Right ventricle myocardium inferior (tissue), 1 donor: ENCODE results near the gene PPP2R5E. TPM values are rescaled to one million over a fixed set of nuclear protein-coding genes. Genes with fewer than 3 reads are reported as not detected.
"Not testable (repeated sequence)": the region's sequence is repeated elsewhere in the genome, so short reads cannot be mapped to it uniquely, and the experiment has no call there.

Source experiments
- ATAC-seq: fragments of 200-7000 bp; cut with Tn5 transposase; one replicate; pipeline ENCODE4 v1.9.1; 2020; ENCODE audit warnings: mild to moderate bottlenecking, moderate library complexity
- DNase-seq: peaks from one replicate; pipeline ENCODE4 v3.0.0; 2021; ENCODE audit errors: missing footprints
- intact Hi-C: fragments of 100-400 bp; cut with DNase I; formaldehyde crosslinking; loops from one replicate; pipeline ENCODE4 v1.11.0; 2022
- total RNA-seq: library from RNA; stranded (reverse); fragmentation: NEBNext Ultra II Directional; extraction: Animal tissue kit (Norgen Biotek cat#: 25700); gene quantifications from one replicate; pipeline ENCODE4 v1.2.1, GENCODE V29; 2021
- donor health status: DM: no; HTN: yes; CAD: no; lungs with severe emphysema.

The PPP2R5E gene
- total RNA-seq, 1 donor from 2014 or later = 36.3 TPM

- ATAC-seq (no peak), DNase-seq (no peak)
- intact Hi-C loops = no loop called here
Measured at GRCh38 chr14:63524537-63525155, 18.5 kb downstream of the PPP2R5E start.

DNA sequence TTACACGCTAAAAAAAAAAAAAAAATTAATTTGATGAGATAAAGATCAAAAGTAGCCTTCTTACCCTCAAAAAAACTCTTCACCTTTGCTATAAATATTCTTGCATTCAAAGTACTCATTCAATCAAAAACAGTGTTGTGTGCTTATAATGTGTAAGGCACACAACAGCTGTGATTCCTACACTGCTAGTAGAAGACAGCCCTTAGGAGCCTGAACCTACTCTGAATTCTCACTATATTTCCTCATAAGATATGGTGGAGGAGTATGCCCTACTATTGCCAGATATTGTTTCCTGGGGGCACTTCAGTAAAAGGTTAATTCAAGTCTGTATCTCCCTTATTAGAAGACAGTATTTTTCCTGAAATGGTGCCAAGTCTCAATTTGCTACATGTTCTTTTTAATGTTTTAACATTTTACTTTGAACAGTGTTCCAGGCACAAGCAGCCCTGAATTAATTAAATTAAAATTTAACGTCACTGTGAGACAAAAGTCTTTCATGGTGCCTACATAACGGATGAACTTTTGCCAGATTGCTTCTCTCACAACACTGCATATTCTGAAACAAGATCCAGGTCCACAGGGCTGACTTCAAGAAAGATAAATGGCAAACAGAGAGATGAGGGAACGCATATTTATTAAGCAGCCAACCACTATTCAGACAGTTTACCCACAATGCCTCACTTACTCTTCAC lies 19.3 kb downstream of the PPP2R5E start:
- intact Hi-C loops = no loop called here
- ATAC-seq = no peak
- no peak for DNase-seq

DNA sequence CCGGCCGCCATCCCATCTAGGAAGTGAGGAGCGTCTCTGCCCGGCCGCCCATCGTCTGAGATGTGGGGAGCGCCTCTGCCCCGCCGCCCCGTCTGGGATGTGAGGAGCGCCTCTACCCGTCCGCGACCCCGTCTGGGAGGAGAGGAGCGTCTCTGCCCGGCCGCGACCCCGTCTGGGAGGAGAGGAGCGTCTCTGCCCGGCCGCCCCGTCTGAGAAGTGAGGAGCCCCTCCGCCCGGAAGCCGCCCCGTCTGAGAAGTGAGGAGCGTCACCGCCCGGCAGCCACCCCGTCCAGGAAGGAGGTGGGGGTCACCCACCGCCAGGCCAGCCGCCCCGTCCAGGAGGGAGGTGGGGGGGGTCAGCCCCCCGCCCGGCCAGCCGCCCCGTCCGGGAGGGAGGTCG lies 20.7 kb downstream of the PPP2R5E start:
- ATAC-seq, DNase-seq, intact Hi-C loops: not testable (repeated sequence)

- ATAC-seq (no peak), DNase-seq (no peak)
- intact Hi-C loops = no loop called here
Measured at GRCh38 chr14:63517354-63517753, 25.8 kb downstream of the PPP2R5E start.

GRCh38 chr14:63515240-63515639 lies 27.9 kb downstream of the PPP2R5E start:
- ATAC-seq (no peak), DNase-seq (no peak)
- intact Hi-C loops = no loop called here

- intact Hi-C loops = no loop called here
- ATAC-seq = no peak
Measured at GRCh38 chr14:63513756-63514155, 29.4 kb downstream of the PPP2R5E start.

GRCh38 chr14:63512861-63513260 lies 30.3 kb downstream of the PPP2R5E start:
- ATAC-seq = no peak
- intact Hi-C loops = no loop called here
- no peak for DNase-seq

More at GRCh38 chr14:63513756-63514155, 29.4 kb downstream of the PPP2R5E start:
- DNase-seq = no peak

DNA sequence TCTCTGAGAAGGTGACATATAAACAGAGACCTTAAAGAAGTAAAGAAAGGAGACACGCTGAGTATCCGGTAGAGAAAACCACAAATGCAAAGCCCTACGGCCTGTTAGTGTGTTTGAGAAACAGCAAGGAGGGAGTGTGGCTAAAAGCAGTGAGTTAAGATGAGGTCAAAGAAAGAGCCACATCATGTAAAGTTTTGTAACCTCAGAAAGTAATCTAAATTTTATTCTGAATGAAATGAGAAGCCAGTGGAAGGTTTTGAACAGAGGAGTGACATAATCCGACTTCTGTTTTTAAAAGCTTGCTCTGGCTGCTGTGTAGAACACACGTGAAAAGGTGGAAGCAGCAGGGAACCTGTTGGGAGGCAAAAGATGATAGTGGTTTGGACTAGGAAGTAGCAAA lies 32.6 kb downstream of the PPP2R5E start:
- DNase-seq (no peak), ATAC-seq (no peak)
- intact Hi-C loops = no loop called here

GRCh38 chr14:63508033-63508432 lies 35.1 kb downstream of the PPP2R5E start:
- ATAC-seq = no peak
- intact Hi-C loops = no loop called here
- no peak for DNase-seq

DNA sequence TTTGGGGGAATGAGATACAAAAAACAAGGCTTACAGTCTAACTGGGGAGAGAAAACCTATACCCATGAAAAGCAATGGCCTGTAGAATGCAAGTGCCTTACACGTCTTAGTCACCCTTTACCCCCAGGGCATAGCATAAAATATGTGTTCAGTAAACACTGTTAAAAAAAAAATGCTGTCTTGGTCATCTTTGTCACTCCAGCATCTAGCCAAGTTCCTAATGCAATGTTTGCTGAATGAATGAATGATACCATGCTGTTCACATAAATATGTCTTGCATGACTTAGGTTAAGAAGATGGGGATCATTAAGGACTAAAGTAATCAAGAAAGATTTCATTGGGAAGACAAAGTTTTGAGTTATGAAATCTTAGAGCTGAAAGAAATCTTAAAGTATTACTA lies 38.5 kb downstream of the PPP2R5E start:
- intact Hi-C loops = no loop called here
- DNase-seq (no peak), ATAC-seq (no peak)

- intact Hi-C loops = no loop called here
- no peak for ATAC-seq
Measured at GRCh38 chr14:63501429-63501828, 41.7 kb downstream of the PPP2R5E start.

GRCh38 chr14:63499701-63500250 lies 43.4 kb downstream of the PPP2R5E start:
- intact Hi-C loops = loop anchor here (5.0 kb wide), 1 partner anchor 43 kb away; the partner anchor contains the start of gene PPP2R5E
- DNase-seq (no peak), ATAC-seq (peak; percentile 47)

More at GRCh38 chr14:63501429-63501828, 41.7 kb downstream of the PPP2R5E start:
- DNase-seq = no peak

DNA sequence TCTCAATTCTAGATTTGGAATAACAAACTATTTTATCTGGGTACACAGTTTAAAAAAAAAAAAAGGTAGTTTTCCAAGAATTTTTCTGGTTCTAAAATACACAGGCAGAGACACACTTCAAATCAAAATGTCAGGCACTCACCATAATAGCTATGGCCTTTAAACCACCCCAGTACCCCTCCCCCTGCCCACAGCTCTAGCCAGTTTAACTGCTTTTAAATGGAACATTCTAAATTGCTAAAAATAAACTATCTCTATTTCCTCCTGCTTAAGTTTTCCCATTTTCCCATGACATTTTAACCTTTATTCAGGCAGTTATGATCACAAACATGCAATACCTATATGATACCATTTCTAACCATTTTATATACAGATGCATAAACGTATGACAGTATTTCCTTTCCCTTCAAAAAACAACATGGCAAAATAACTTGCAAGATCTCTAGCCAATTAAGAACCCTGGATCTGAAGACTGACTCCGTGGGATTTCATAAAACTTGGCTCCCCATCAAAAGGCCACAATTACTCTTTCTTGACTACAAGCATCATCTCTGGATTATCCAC lies 46.3 kb downstream of the PPP2R5E start:
- no peak for DNase-seq
- no peak for ATAC-seq
- intact Hi-C loops = loop anchor here (5.0 kb wide), 1 partner anchor 45 kb away; the partner anchor contains the start of gene PPP2R5E

DNA sequence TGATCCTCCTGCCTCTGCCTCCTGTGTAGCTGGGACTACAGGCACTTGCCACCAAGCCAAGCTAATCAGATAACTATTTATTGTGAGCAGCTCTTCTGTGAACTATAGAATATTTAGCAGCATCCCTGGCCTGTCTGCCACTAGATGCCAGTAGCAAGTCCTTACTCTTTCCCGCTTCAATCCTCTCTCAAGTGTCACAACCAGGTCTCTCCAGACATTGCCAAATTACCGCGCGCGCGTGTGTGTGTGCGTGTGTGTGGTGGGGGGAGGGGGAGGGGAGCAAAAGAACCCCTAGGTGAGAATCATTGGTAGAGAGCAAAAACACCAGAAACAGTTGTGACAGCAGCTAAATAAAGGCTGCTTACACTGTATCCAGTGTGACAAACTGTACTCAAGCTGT lies 49.9 kb downstream of the PPP2R5E start:
- intact Hi-C loops = loop anchor here (5.0 kb wide), 1 partner anchor 61 kb away; no protein-coding TSS in a partner anchor
- ATAC-seq = peak; percentile 34
- DNase-seq = no peak

GRCh38 chr14:63492391-63492790 lies 50.8 kb downstream of the PPP2R5E start:
- intact Hi-C loops = loop anchor here (5.0 kb wide), 1 partner anchor 60 kb away; no protein-coding TSS in a partner anchor
- DNase-seq (no peak), ATAC-seq (no peak)

GRCh38 chr14:63487724-63488123 lies 55.5 kb downstream of the PPP2R5E start:
- DNase-seq (no peak), ATAC-seq (no peak)
- intact Hi-C loops = no loop called here

DNA sequence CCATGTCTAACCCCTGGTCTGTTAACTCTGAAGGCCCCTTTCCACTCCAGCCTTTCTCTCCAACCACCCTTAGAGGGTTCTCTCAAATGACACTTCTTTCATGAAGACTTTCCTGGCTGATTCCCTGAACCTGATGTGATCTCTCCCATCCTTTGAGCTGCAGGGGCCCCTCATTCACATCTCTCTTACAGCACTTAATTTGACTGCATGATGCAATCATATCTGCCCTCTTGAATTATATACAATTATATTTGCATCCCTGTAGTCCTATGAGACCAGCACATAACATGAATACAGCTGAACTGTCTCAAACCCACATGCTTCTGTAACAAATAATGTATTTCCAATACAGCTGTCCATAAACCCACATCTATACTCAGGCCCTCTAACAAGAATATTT lies 56.4 kb downstream of the PPP2R5E start:
- no peak for DNase-seq
- no peak for ATAC-seq
- intact Hi-C loops = no loop called here

DNA sequence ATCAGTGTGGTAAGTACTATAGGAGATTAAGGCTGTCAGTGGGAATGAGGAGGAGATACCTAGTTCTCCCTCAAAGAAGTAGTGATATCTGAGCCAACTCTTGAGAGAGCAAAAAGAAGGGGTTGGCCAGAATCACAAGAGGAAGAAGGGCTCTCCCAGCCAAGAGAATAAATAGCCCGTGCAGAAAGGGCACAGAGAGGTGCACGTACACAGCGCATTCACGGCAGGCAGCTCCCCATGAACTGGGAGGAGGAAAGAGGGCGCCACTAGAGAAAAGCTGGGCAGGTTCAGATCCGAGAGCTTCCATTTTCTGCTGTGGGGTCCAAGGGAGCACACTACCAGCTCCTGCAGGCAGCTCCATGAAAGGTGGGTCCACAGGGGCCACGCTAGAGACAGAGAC lies 59.9 kb downstream of the PPP2R5E start:
- intact Hi-C loops = no loop called here
- ATAC-seq = peak; percentile 60
- DNase-seq = no peak

DNA sequence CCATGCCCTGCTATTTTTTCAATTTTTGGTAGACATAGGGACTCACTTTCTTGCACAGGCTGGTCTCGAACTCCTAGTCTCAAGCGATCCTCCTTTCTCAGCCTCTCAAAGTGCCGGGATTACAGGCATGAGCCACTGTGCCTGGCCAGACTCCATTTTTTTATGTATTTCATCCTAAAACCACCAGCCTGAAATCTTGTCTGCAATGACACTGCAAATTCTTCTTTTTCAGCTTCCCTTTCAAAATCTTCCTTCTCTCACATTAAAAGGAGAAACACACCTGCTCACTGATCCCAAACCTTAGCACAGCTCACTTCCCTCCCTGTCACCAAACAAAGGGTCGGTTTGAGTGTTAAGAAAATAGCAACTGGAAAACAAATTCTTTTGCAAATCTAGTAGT lies 62.6 kb downstream of the PPP2R5E start:
- ATAC-seq = no peak
- DNase-seq = no peak
- intact Hi-C loops = no loop called here

DNA sequence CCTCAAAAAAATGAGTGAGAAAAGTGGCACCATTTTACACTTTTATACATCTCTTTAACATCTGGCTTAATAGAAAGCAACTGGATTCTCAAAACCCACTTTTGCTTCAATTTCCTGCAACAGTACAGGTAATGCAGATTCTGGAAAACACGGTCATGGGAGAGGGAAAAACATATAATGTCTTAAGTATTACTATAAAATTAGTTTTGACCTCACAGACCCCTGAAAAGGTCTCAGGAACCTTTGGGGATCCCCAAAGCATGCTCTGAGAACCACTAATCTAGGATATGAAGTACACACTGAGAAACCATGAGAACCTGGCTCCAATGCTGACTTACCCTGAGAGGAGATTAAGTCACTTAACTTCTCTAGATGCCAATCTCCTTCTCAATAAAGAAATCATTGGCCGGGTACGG lies 64.7 kb downstream of the PPP2R5E start:
- DNase-seq (no peak), ATAC-seq (no peak)
- intact Hi-C loops = no loop called here
